ENCODE data around the gene PGBD4.

- peak; percentile 39 for TF ChIP-seq CTCF (IDR thresholded peaks at IDR 0.05; ENCODE audit: insufficient read depth, low read length)
- no peak for TF ChIP-seq POLR2AphosphoS5 (IDR thresholded peaks at IDR 0.05; ENCODE audit: low read depth)
- TF ChIP-seq REST (IDR thresholded peaks at IDR 0.05; ENCODE audit: insufficient replicate concordance, low read depth) = no peak
- TF ChIP-seq GABPA (IDR thresholded peaks at IDR 0.05; ENCODE audit: low read depth) = no peak
- no peak for TF ChIP-seq SPI1 (IDR thresholded peaks at IDR 0.05; ENCODE audit: borderline replicate concordance, low read depth)
These were observed 8.1 kb downstream of the PGBD4 start for GRCh38 chr15:34109797-34110663.
